OCI-LY1 (cell line): ENCODE data around the gene CCDC9B.

ENCODE experiments used
- CTCF ChIP-seq: fragments of 200-600 bp; sonication (generic), shearing (Covaris generic); IDR thresholded peaks from 2 replicates; pipeline ENCODE4 v1.5.1; 2017; ENCODE audit warnings: mild to moderate bottlenecking, antibody characterized with exemption, low read length, moderate library complexity, mixed read lengths
- EZH2 ChIP-seq: fragments of 200-600 bp; sonication (generic), shearing (Covaris generic); IDR thresholded peaks from 2 replicates; pipeline ENCODE4 v1.8.0; 2017; ENCODE audit warnings: borderline replicate concordance, mixed run types, mild to moderate bottlenecking, antibody characterized with exemption, low read length, moderate library complexity, mixed read lengths

GRCh38 chr15:40330368-40330836, 10.3 kb downstream of the CCDC9B start:
- no peak for TF ChIP-seq CTCF
- no peak for TF ChIP-seq EZH2
